Tibial nerve (tissue), 4 donors: ENCODE data around the gene GPC6. TPM values are rescaled to one million over a fixed set of nuclear protein-coding genes. Genes with fewer than 3 reads are reported as not detected.
"Not testable (repeated sequence)": the region's sequence is repeated elsewhere in the genome, so short reads cannot be mapped to it uniquely, and the experiment has no call there.

Source experiments
- DNase-seq, 2 donors: peaks; one replicate each; pipeline ENCODE4 v3.0.0-alpha.2; 2019; ENCODE audit warnings: low spot score in 2 of 2
- H3K27ac ChIP-seq, 4 donors: fragments of 200-600 bp; sonication (generic) in 3 of 4; one replicate each; pipeline ENCODE4 v1.5.1; 2017 to 2019; ENCODE audit warnings: mild to moderate bottlenecking in 1 of 4
- H3K27me3 ChIP-seq, 2 donors: fragments of 200-600 bp; sonication (generic) in 1 of 2; one replicate each; pipeline versions ENCODE4 v1.5.1 to v1.6.0; 2017 to 2019
- H3K36me3 ChIP-seq, 3 donors: fragments of 200-600 bp; sonication (generic); one replicate each; pipeline ENCODE4 v1.5.1; 2018 to 2019
- H3K4me1 ChIP-seq, 4 donors: fragments of 200-600 bp; sonication (generic) in 3 of 4; one replicate each; pipeline ENCODE4 v1.5.1; 2017 to 2019
- H3K4me3 ChIP-seq, 4 donors: fragments of 200-600 bp; sonication (generic) in 3 of 4; one replicate each; pipeline ENCODE4 v1.5.1; 2017 to 2019; ENCODE audit warnings: mild to moderate bottlenecking in 1 of 4, moderate library complexity in 1 of 4
- H3K9me3 ChIP-seq, 4 donors: fragments of 200-600 bp; sonication (generic) in 3 of 4; one replicate each; pipeline ENCODE4 v1.5.1; 2017 to 2019
- EP300 ChIP-seq, 2 donors: sonication (generic); formaldehyde crosslinking; IDR thresholded peaks; one replicate each; pipeline ENCODE4 v1.6.1; 2017; ENCODE audit warnings: antibody characterized with exemption in 2 of 2, mild to moderate bottlenecking in 1 of 2
- POLR2A ChIP-seq, 2 donors: fragments of 450-650 bp; IDR thresholded peaks; one replicate each; pipeline ENCODE4 v1.6.1; 2017; ENCODE audit warnings: antibody characterized with exemption in 2 of 2, mild to moderate bottlenecking in 2 of 2, moderate library complexity in 2 of 2
- WGBS, 2 donors: methylation state at CpG; one replicate each; pipeline ENCODE4 v1.1.5; 2018; 5-methylcytosine and 5-hydroxymethylcytosine counted together
- total RNA-seq, 4 donors: library from RNA; depleted of rRNA; stranded (reverse); fragments of >200 nt; gene quantifications; one replicate each; pipeline ENCODE4 v1.1.0, GENCODE V29; 2016
- TF ChIP-seq, protein P1 (sequence below), 5 experiments: fragments of 200-600 bp in 3 of 5; fragments of 450-650 bp in 2 of 5; sonication (generic) in 3 of 5; IDR thresholded peaks; one replicate each; pipeline ENCODE4 v1.5.1; 2016 to 2019; ENCODE audit warnings: antibody characterized with exemption in 5 of 5, mild to moderate bottlenecking in 3 of 5, moderate library complexity in 2 of 5

The GPC6 gene
- total RNA-seq, 4 donors from 2014 or later: 21.9 to 39.5 (median 29.8) TPM

DNA sequence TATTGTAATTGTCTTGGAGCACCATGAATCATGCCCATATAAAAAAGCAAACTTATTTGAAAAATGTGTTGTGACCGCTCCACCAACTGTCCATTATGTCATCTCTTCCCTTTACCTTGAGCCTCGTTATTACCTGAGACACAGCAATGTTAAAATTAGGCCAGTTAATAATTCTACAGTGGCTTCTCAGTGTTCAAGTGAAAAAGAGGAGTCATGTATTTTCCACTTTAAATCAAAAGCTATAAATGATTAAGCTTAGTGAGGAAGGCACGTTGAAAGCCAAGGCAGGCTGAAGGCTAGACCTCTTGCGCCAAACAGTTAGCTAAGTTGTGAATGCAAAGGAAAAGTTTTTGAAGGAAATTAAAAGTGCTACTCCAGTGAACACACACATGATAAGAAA lies 210.5 kb downstream of the GPC6 start:
- H3K36me3 ChIP-seq: no peaks in the 10 kb centered on the region
- DNase-seq: no peak
- H3K27ac ChIP-seq: no peak overlapping the region
- H3K27me3 ChIP-seq: no peaks in the 10 kb centered on the region
- TF ChIP-seq, protein P1, sequence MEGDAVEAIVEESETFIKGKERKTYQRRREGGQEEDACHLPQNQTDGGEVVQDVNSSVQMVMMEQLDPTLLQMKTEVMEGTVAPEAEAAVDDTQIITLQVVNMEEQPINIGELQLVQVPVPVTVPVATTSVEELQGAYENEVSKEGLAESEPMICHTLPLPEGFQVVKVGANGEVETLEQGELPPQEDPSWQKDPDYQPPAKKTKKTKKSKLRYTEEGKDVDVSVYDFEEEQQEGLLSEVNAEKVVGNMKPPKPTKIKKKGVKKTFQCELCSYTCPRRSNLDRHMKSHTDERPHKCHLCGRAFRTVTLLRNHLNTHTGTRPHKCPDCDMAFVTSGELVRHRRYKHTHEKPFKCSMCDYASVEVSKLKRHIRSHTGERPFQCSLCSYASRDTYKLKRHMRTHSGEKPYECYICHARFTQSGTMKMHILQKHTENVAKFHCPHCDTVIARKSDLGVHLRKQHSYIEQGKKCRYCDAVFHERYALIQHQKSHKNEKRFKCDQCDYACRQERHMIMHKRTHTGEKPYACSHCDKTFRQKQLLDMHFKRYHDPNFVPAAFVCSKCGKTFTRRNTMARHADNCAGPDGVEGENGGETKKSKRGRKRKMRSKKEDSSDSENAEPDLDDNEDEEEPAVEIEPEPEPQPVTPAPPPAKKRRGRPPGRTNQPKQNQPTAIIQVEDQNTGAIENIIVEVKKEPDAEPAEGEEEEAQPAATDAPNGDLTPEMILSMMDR (IDR thresholded peaks at IDR 0.05): no peak
- TF ChIP-seq POLR2A (IDR thresholded peaks at IDR 0.05) (no peak), EP300 (IDR thresholded peaks at IDR 0.05) (no peak)
- no peaks in the 10 kb centered on the region for H3K9me3 ChIP-seq
- 90 to 92% methylated on average over 4 of the region's 4 CpGs for WGBS, 2 donors
- no peaks in the 10 kb centered on the region for H3K4me1 ChIP-seq
- no peak overlapping the region for H3K4me3 ChIP-seq

DNA sequence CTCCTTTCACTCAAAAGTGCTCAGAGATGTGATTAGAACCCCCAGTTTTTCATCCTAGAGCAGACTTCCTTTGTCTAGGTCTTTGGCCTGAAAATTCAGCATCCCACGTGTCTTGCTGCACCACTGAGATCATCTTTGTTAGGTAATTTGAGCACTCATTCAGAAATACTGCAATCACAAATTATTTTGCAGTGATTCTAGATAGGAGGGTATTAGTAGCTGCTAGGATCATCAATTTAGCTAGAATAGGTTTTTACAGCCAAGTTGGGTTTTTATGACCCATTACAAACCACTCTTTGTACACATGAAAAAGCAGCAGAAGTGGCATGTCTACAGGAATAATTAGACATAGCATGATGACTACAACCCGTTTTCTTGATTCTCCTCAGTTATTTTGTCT lies 219.6 kb downstream of the GPC6 start:
- Histone ChIP-seq H3K36me3 (no peaks in the 10 kb centered on the region), H3K27me3 (no peaks in the 10 kb centered on the region), H3K4me1 (peaks cover 0 to 5% (median 0%) of the 10 kb centered on the region in 4 donors), H3K4me3 (no peak overlapping the region), H3K27ac (no peak overlapping the region), H3K9me3 (no peaks in the 10 kb centered on the region)
- no peak for DNase-seq
- 47 to 54% methylated on average over 2 of the region's 2 CpGs for WGBS, 2 donors
- TF ChIP-seq, protein P1 (IDR thresholded peaks at IDR 0.05): no peak
- no peak for TF ChIP-seq POLR2A (IDR thresholded peaks at IDR 0.05)
- no peak for TF ChIP-seq EP300 (IDR thresholded peaks at IDR 0.05)

DNA sequence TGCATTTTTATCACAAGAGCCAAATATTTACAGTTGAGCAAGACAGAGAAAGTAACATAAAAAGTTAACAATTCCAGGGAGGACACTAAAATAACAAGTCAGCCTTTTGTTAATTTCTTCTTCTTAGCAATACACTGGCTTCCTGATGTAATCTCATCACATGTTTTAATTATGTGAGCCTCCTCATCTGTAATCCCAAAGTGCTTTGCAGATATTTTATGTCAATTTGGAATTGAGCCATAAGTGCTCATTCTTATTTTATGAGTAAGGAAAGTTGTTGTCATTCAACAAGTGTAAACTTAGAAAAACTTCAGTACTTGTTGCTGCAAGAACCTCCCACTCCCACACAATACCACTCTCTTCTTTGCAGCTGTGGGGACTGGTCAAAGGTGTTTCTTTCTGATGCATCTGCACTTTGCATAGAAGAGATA lies 223.6 kb downstream of the GPC6 start:
- no peak for DNase-seq
- Histone ChIP-seq H3K4me3 (no peak overlapping the region), H3K9me3 (no peaks in the 10 kb centered on the region), H3K36me3 (no peaks in the 10 kb centered on the region), H3K4me1 (peaks cover 0 to 5% (median 0%) of the 10 kb centered on the region in 4 donors), H3K27me3 (no peaks in the 10 kb centered on the region), H3K27ac (no peak overlapping the region)
- no peak for TF ChIP-seq EP300 (IDR thresholded peaks at IDR 0.05)

DNA sequence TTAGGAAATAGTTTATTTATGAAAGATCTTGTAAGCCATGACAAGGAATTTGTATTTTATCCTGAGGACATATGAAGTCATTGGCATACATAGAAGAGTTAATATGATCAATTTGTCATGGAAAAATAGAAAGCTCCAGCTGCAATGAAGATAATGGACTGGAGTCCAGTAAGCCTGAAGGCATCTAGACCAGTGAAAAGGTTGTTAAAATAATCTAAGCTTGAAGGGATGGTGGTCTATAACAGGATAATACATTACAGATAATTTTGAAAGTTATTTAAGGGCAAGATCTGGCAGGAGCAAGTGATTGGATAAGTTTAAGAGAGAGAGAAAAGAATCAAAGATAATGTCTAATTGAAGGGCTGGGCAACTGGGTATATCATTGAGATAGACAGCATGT lies 224.2 kb downstream of the GPC6 start:
- no peak overlapping the region for H3K27ac ChIP-seq
- H3K4me1 ChIP-seq: peaks cover 0 to 5% (median 0%) of the 10 kb centered on the region in 4 donors
- no peak for DNase-seq
- no peaks in the 10 kb centered on the region for H3K9me3 ChIP-seq
- no peaks in the 10 kb centered on the region for H3K36me3 ChIP-seq
- TF ChIP-seq EP300 (IDR thresholded peaks at IDR 0.05): no peak
- TF ChIP-seq POLR2A (IDR thresholded peaks at IDR 0.05): no peak
- TF ChIP-seq, protein P1 (IDR thresholded peaks at IDR 0.05): no peak
- no peak overlapping the region for H3K4me3 ChIP-seq
- H3K27me3 ChIP-seq: no peaks in the 10 kb centered on the region

DNA sequence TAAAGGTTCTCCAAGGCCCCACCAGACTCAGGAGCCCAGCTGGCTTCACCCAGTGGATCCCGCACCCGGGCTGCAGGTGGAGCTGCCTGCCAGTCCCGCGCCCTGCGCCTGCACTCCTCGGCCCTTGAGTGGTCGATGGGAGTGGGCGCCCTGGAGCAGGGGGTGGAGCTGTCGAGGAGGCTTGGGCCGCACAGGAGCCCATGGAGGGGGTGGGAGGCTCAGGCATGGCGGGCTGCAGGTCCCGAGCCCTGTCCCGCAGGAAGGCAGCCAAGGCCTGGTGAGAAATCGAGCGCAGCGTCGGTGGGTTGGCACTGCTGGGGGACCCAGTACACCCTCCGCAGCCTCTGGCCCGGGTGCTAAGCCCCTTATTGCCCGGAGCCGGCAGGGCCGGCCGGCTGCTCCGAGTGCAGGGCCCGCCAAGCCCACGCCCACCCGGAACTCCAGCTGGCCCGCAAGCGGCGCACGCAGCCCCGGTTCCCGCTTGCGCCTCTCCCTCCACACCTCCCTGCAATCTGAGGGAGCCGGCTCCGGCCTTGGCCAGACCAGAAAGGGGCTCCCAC lies 228.1 kb downstream of the GPC6 start:
- H3K4me3 ChIP-seq, H3K9me3 ChIP-seq, H3K27me3 ChIP-seq, H3K4me1 ChIP-seq, DNase-seq, H3K27ac ChIP-seq, H3K36me3 ChIP-seq: not testable (repeated sequence)
- 85 to 94% methylated on average over 9 to 35 of the region's 36 CpGs for WGBS, 2 donors

DNA sequence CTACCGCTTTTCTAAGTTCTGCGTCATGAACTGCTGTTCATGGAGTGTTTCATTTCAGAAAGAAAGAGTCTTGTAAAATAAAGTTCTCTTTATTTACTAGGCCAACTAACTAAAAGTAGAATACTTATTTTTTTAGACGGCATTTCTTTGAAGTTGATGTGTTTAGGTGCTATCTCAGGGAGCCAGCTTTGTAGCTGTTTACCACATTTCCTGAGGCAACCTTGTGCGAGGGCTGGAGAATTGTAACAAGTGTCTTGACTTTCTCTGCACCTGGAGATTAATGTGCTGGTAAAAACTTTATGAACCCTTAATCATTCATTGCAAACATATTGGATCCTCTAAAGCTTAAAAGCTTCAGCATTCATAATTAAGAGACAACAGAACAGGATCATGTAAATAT lies 229.3 kb downstream of the GPC6 start:
- Histone ChIP-seq H3K9me3 (no peaks in the 10 kb centered on the region), H3K4me1 (no peaks in the 10 kb centered on the region), H3K27ac (no peak overlapping the region), H3K4me3 (no peak overlapping the region), H3K36me3 (no peaks in the 10 kb centered on the region), H3K27me3 (no peaks in the 10 kb centered on the region)
- no peak for DNase-seq
- TF ChIP-seq POLR2A (IDR thresholded peaks at IDR 0.05): no peak
- TF ChIP-seq EP300 (IDR thresholded peaks at IDR 0.05): no peak
- TF ChIP-seq, protein P1 (IDR thresholded peaks at IDR 0.05): no peak
- 75 to 78% methylated on average over 4 of the region's 4 CpGs for WGBS, 2 donors
